Measurements from ENCODE around the gene ZNF599. TPM values are rescaled to one million over a fixed set of nuclear protein-coding genes. Genes with fewer than 3 reads are reported as not detected.

ZNF599 gene
- total RNA-seq, 1 experiment from 2014 or later, result 2.2 TPM

- H3K4me1 ChIP-seq (ENCODE audit: control insufficient read depth in 1 of 2, insufficient read depth in 2 of 2, low read length in 2 of 2), result peaks cover 4 to 17% of the 10 kb centered on the region in 2 experiments; a peak in 2 of 4 replicates
- H2AFZ ChIP-seq (ENCODE audit: low read depth, low read length, poor library complexity, severe bottlenecking), result peak overlapping the region; percentile 47
- BruUV-seq (replicated peaks), result TSS peak; percentile 51
- H3K9me2 ChIP-seq (ENCODE audit: insufficient read depth), result no peaks in the 10 kb centered on the region
- peaks cover 0 to 4% of the 10 kb centered on the region in 2 experiments; a peak in 1 of 4 replicates for H3K9me3 ChIP-seq (ENCODE audit: control insufficient read depth in 1 of 2, insufficient read depth in 1 of 2, low read depth in 1 of 2, low read length in 2 of 2)
- intact Hi-C loops (cut with micrococcal nuclease), result no loop called here
- no peaks in the 10 kb centered on the region for H3K27me3 ChIP-seq (ENCODE audit: insufficient read depth, low read length)
- TF ChIP-seq RAD21 (IDR thresholded peaks at IDR 0.05; ENCODE audit: low read depth) (no peak), ZFX (IDR thresholded peaks at IDR 0.05) (peak; percentile 77; the same call in 1 of the 2 replicates), SIN3A (IDR thresholded peaks at IDR 0.05; ENCODE audit: low read depth) (no peak), EGR1 (IDR thresholded peaks at IDR 0.05; ENCODE audit: low read depth) (no peak), YY1 (IDR thresholded peaks at IDR 0.05; ENCODE audit: extremely low read depth, insufficient replicate concordance, low read depth, low read length) (no peak), CTCF (IDR thresholded peaks at IDR 0.05 in 2 of 3, conservative IDR thresholded peaks at IDR 0.05 in 1 of 3; ENCODE audit: borderline replicate concordance in 1 of 3, insufficient read depth in 1 of 3, low read depth in 2 of 3, low read length in 2 of 3) (no peak)
- no peaks in the 10 kb centered on the region for H4K20me1 ChIP-seq (ENCODE audit: insufficient read depth)
- ATAC-seq (no peak), DNase-seq (ENCODE audit: low read depth, low spot score) (no peak)
- ChIA-PET POLR2A (no interaction called here), RAD21 (ENCODE audit: low non-redundant PET in 1 of 2, low total read pairs in 2 of 2, uncharacterized antibody in 2 of 2, unreplicated experiment in 2 of 2) (no interaction called here), CTCF (no interaction called here)
- H3K4me3 ChIP-seq (replicated peaks in 1 of 2; ENCODE audit: low read depth in 1 of 2, low read length in 2 of 2), result peak overlapping the region; percentile 50 to 70
- no peaks in the 10 kb centered on the region for H3K36me3 ChIP-seq (ENCODE audit: control insufficient read depth in 1 of 2, insufficient read depth in 2 of 2, low read length in 2 of 2)
- H3K9ac ChIP-seq (ENCODE audit: low read length), result peak overlapping the region; percentile 71
- H3K79me2 ChIP-seq (ENCODE audit: insufficient read depth, low read length), result no peaks in the 10 kb centered on the region
- peak overlapping the region; percentile 72 for H3K27ac ChIP-seq (ENCODE audit: low read depth, low read length)
- peak overlapping the region; percentile 93 for H3K4me2 ChIP-seq (ENCODE audit: low read length)
These were observed 38.4 kb downstream of the ZNF599 start for GRCh38 chr19:34734537-34735103.
